GM21825 (cell line): Measurements from ENCODE around the gene DCC.

Experiments used
- ATAC-seq: cut with Tn5 transposase; IDR thresholded peaks from one replicate; pipeline ENCODE4 v1.9.1; 2021; ENCODE audit warnings: mild to moderate bottlenecking, moderate library complexity; ENCODE audit not compliant: unreplicated experiment

DCC gene

DNA sequence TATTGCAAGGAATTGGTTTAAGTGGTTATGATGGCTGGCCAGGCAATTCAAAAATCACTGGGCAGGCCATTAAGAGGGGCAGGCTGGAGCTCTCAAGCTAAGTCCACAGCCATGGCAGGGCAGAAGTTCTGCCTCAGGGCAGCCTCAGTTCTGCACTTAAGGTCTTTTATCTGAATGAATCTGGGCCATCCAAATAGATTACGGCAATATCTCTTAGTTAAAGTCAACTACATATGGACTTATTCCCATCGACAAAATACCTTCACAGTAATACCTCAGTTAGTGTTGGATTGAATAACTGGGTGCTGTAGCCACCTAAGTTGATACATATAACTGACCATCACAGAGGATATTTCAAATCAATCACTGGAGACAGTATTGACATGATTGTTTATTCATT, 979.6 kb downstream of the DCC start:
- ATAC-seq = no peak

DNA sequence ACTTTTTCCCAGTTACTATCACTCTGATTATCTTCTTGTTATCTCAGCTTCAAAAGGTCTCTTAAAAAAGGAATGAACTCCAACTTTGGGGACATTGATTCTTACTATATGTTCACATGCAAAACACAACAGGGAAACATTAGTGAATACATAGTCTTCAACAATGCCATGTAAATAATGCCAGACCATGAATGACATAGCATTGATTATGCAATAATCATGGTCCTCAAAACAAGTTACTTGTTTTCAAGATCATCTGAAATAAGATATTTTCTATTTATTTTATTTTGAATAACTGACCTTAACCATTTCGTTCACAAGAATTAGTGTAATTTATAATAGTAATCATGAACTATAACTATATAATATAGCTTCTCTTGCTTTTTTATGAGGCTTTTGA, 982.2 kb downstream of the DCC start:
- ATAC-seq = no peak

DNA sequence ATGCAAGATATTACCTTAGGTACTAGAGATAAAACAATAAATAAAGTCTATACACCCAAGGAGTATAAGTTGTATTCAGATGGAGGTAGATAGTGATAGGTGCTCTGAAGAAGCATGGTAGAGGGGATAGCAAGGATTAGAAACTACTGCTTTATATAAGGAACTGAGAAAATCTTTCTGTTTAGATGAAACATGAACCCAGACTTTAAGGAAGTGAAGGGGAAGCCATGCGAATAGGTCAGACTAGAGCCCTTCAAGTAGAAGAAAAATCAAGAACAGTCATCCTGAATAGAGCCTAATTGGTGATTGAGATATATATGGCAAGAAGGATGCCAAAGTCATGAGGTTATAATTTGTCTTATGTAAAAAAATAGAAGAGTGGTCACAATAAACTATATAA, 984.4 kb downstream of the DCC start:
- no peak for ATAC-seq

DNA sequence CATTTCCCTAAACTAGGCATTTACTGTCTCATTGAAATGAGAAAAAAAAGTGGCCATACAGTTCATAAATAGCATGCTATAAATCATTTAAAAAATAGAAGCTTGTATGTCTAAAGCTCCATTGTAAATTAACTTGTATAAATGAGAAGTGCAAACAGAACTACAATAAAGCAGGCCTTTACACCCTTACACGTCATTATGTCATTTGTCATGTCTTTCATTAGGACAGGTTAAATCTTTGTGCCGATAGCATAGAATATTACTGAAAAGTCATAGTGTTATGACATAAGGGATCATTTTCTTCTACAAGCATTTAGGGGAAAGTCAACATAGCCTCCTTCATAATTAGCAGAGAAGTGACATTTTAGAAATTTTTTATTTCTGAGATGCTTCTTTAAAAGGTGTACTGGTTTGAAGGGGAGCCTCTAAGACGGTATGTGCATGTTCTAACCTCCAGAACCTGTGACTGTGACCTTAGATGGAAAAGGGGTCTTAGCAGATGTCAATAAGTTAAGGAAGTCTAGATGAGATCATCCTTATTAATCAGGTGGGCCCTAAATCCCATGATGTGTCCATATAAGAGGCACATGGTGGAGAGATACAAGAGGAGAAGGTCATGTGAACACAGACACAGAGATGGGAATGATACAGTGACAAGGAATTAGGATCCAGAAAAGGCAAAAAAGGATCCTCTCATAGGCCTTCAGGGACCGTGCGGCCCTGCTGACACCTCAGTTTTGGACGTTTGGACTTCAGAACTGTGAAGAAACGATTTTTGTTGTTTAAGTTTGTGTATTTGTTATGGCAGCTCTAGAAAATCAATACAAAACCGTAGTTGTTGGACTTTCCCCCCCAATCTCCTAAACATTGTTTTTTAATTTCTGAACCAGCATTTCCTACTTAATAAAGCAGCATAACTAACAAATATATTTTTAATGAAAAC, 1020.8 kb downstream of the DCC start:
- ATAC-seq = no peak

DNA sequence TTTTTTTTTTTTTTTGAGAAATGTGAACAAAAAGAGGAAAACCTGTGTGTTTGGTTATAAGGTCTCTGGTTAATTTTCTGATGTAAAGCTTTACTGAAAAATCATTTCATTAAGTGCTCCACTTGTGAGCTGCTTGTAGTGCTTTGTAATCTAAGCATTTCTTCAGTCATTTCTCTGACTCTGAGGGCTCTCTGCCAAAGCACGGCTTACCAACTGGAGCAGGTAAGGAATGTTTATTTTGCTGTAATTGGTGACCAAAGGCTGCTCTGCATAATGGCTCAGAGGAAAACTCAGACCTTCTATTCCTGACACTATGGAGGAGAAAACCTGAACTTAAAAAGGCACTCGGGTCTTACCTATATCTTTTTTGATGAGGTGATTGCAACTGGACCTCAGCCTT, 1035.6 kb downstream of the DCC start:
- no peak for ATAC-seq

DNA sequence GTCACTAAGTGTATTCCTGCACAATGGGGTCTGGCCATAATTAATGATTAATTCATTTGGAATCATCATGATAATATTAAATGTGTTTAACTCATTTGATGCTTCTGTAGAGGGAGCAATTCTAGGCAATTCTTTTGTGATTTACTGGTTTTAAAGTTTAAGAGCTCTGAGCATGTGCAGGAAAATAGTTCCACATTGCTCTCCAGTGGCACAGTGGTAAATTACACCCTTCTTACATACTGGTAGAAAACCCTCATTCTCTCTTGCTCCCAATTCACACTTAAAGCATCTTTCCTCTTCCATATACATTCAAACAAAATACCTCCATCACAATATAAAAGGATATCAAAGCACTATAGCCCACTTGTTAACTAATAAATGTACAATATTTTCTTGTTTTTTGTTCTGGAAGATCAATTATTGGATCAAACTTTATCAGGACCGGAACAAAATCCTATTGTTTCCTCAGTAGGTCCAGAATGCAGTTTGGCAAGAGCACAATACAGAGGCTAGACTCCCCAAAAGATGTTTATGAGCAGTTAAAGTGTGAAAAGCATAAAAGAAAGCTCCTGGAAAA, 1040.2 kb downstream of the DCC start:
- ATAC-seq = no peak

DNA sequence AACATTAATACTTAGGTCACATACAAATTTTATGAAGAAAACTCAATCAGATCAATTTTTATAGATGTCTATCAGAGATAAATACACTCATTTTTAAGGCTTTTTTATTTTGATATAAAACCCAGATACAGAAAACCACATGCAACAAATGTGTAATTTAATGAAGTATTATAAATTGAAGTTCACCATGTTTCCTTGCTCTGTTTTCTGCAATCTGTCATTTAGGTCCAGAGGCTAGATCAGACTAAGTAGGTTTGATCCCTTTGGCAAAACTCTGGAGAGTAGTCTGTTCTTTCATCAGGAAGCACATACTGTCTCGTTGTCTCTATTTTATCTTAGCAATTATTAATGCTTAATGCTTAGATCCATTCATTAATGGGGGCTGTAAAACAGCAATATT, 1042.9 kb downstream of the DCC start:
- ATAC-seq = no peak

DNA sequence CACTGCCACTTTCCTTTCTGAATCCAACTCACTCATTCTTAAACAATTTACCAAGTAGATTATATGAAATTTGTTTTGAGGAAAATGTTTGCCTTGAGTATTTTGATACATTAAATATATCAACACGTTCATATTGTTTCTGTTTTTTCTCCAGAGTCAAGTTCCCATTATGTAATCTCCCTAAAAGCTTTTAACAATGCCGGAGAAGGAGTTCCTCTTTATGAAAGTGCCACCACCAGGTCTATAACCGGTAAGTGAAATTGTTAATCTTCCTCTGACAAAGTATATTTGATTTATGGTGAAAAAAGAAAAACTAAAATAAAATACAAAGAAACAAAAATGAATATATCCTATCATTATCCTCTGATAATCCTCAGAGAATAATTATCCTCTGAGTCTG, 1045.9 kb downstream of the DCC start:
- ATAC-seq = no peak

DNA sequence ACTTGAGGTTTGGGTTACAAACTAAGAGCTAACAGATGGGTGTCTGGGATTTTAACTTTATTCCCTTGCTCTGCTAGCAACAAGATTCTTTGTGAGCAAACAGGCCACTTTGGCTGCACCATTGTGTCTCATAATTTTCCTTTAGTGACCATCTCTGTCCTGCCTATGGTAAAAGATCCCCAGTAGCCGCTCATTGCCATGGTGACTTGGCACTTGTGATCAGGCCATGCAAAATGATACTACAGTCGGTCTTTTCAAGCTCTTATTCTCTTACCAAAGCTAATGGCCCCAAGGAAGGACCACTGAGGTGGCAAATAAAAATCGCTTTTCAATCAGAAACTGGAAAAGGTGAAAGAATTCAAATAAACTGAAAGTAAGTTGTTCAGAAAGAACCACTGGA, 1047.6 kb downstream of the DCC start:
- no peak for ATAC-seq

DNA sequence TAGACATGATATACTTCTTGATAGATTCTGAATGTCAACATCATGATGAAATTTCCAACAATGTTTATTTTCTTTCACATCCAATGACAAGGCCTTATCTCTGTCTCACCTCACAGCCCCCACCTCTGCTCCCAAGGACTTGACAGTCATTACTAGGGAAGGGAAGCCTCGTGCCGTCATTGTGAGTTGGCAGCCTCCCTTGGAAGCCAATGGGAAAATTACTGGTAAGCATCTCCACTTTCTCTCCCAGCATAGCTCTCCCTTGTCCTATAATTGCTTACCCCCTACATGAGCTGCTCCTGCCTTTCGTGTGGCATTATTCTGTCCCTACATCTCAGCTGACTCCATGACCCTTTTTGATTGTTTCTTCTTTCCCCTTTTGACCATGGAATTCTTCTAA, 1062.7 kb downstream of the DCC start:
- no peak for ATAC-seq

DNA sequence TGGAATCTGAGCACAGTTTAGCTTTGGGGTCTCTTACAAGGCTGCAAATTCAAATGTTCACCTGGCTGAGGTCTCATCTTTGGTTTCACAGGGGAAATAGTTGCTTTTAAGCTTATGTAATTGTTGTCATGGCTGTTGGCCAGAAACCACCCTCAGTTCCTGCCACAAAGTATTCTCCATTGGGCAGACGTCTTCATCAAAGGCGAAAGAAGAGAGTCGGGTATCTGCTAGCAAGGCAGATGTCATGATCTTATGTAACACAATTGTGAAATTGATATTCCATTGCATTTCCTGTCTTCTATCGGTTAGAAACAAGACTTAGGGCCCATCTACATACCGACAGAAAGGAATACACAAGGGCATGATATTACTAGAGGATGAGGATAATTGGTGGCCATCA, 1068.3 kb downstream of the DCC start:
- no peak for ATAC-seq

DNA sequence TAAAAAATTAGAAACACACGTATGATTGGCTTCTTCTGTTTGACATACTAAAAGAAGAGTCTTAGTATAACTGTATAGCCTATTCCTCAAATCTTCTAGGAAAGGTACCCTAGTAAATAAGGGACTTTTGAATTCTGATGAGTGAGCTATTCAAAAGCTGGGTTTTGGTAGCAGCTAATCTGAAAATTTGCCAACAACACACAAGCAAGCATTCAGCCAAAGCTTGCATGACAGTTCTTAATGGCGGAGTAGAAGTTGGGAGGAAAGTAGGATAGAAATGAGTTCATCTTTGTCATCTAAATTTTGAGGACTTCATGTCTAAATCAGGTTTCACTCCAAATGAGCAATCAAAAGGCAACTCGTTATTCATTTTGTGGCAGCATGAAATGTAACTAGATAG, 1071.5 kb downstream of the DCC start:
- ATAC-seq = no peak

DNA sequence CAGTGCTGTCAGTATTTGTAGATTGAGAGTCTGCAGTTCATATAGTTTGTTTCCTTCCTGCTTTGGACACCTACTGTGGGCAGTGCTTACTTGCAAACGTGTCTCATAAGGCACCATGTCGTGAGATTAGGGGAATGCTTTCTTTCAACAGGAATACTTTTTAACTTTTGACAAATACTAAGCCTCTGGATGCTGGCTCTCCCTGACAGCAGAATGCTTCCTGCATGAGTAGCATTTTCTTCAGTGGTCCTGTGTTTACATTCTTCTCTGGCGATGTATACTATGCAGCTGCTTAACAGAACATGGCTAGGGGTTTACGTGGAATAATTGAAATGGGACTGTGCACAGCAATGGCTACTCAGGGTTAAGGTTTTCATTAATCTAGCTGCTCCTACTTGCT, 1077.0 kb downstream of the DCC start:
- no peak for ATAC-seq

DNA sequence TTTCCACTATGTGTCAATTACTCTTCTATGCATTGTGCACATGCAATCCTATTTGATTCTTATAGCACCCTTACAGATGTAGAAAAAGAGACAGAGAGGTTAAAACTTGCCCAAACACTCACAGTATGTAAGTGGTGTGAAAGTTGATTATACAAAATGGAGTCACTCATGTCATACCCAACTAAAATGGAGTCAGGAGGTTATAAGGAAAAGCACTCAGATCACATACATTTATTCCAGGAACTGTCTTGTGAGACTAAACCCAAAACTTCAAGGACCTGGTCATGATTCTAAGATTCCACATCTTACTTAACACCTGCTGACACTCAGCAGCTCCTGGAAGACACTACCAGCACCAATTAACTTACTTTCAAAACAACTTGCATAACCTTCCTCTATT, 1081.9 kb downstream of the DCC start:
- ATAC-seq = no peak

DNA sequence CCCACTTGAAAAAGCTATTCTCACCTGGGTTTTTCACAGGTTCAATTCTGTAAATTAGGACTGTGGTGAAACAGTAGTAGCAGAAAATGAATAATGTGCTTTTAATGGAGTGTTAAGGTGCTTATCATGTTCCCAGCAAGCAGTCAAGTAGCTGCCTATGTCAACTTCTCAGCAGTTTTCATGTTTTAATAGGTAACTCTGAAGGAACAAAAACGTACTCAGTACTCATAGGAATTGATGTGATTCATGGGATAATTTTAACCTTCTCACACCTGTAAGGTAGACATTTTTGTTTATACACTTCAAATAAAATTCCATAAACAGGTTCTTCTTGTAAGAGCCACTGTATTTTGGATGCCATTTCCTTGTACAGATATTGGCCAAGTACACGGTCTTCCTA, 1082.9 kb downstream of the DCC start:
- ATAC-seq = no peak

DNA sequence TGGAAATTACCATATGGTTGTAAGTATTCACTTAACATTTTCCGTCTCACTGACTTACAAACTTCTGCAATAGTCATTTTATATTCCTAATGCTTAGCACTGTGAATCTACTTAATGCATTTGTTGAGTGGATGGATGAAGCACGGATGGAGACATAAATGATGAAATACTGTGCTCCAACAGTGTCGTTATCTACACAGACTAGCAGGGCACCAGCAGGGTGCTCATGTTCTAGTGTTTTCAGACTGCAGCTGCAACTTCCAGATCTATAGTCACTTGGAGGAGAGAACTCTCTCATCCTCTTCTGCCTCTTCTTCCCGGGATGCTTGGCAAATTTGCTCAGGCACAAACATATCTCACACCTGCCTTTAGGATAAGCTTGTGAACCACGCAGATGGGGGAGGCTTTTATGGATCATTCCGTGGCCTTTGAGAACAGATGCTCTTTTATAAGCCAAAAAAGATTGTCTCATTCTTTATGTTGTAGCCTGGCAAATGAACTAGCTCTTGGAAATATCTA, 1086.7 kb downstream of the DCC start:
- no peak for ATAC-seq

DNA sequence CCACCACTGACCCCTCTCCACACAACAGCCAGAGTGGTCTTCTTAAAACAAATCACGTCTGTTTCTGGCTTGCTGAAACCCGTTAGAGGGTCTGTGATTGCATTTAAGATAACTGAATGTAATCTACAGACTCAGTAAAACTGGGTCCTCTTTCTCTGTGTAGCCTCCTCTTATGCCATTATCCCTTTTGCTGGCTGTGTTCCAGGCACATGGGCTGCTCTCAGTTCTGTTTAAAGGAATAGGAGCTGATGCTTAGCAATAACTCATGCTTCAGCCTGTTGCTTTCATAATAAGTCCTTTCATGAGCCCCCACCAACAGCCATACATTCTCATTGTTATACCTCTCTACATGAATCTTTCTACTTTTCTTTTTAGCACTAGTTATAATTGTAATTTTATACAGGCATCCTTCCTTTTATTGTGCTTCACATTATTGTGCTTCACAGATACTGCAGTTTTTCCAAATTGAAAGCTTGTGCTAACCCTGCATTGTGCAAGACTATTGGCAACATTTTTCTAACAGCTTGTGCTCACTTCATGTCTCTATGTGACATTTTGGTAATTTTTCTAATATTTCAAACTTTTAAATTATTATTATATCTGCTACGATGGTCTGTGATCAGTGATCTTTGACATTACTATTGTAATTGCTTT, 1101.9 kb downstream of the DCC start:
- ATAC-seq = no peak

DNA sequence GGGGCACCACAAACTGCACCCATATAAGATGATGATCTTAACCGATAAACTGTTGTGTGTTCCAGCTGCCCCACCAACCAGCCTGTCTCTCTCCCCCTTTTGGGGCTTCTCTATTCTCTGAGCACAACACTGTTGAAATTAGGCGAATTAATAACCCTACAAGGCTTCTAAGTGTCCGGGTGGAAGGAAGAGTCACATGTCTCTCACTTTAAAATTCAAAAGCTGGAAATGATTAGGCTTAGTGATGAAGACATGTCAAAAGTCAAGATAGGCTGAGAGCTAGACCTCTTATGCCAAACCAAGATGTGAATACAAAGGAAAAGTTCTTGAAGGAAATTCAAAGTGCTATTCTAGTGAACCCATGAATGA, 1102.4 kb downstream of the DCC start:
- ATAC-seq = no peak

DNA sequence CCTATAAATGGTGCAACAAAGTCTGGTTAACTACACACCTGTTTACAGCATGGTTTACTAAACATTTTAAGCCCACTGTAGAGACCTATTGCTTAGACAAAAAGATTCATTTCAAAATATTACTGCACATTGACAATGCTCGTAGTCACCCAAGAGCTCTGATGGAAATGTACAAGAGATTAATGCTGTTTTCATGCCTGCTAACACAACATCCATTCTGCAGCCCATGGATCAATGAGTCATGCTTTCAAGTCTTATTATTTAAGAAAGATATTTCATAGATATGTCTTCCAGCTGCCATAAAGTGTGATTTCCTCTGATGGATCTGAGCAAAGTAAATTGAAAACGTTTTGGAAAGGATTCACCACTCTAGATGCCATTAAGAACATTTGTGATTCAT, 1103.3 kb downstream of the DCC start:
- no peak for ATAC-seq

DNA sequence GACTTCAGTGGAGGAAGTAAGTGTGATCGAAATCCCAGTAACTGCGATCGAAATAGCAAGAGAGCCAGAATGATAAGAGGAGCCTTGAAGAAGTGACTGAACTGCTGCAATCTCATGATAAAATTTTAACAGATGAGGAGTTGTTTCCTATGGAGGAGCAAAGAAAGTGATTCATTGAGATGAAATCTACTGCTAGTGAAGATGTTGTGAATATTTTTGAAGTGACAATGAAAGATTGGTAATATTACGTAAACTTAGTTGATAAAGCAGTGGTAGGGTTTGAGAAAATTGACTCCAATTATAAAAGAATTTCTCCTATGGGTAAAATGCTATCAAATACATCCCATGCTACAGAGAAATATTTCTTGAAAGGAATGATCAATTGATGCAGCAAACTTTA, 1103.8 kb downstream of the DCC start:
- no peak for ATAC-seq

DNA sequence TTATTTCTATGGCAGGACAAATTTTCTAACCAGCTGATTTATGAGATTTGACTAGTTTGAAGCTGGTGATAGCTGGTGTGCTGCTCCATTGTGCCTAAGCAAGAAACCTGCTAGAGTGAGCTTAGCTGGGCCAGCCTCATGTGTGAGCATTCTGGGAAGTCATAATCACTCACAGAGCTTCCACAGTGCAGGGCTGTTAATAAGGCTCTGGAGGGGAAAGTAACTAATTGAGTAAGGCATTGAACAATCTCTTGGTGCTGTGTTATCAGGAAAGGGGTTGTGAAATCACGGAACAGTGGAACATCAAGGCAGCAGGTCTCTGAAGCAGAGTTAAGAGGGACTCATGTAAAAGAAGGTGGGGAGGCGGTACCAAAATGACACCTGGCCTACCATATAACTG, 1111.9 kb downstream of the DCC start:
- ATAC-seq = no peak

DNA sequence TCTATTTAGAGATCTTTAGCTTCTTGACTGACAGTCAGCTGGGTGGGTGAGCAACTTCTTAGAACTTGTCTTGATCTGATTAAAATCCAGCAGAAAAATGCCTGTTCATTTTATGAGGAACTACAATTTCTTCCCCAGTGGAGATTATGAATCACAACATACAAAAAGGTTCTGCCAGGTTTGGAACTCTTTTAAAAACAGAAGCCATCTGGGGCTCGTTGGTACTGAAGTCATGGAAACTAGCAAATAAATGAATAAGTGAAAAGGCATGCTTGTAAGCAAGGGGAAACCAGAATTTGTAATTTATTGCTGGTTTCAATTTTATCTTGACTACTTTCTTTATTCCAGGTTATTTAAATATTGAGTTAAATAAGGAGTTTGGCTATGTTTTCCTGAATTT, 1117.1 kb downstream of the DCC start:
- ATAC-seq = no peak
